DND-41 (cell line): ENCODE data around the gene GSG1L2.

Source experiments
- ATAC-seq: fragments of 200-7000 bp; cut with Tn5 transposase; 3 replicates; pipeline ENCODE4 v1.9.1; 2021; ENCODE audit warnings: low read depth; ENCODE audit not compliant: insufficient read depth
- DNase-seq: peaks from one replicate; pipeline ENCODE4 v3.0.0-alpha.2; 2020
- H2AFZ ChIP-seq: 2 replicates; pipeline ENCODE4 v1.6.0; 2012; ENCODE audit warnings: low read depth, low read length
- H3K27ac ChIP-seq: 2 replicates; pipeline ENCODE4 v1.5.1; 2012; ENCODE audit warnings: low read length, inconsistent platforms
- H3K27me3 ChIP-seq: fragments of 200-600 bp; sonication (generic); 2 replicates; pipeline ENCODE4 v1.6.0; 2012; ENCODE audit warnings: low read length, mild to moderate bottlenecking, inconsistent platforms; ENCODE audit not compliant: insufficient read depth, poor library complexity
- H3K36me3 ChIP-seq: 2 replicates; pipeline ENCODE4 v1.5.1; 2012; ENCODE audit warnings: low read length, inconsistent platforms; ENCODE audit not compliant: insufficient read depth
- H3K4me1 ChIP-seq: 2 replicates; pipeline ENCODE4 v1.5.1; 2012; ENCODE audit warnings: mild to moderate bottlenecking, low read length; ENCODE audit not compliant: insufficient read depth
- H3K4me2 ChIP-seq: 2 replicates; pipeline ENCODE4 v1.6.0; 2012; ENCODE audit warnings: mild to moderate bottlenecking, moderate library complexity, low read length, inconsistent platforms; ENCODE audit not compliant: insufficient read depth
- H3K4me3 ChIP-seq, 2 experiments: fragments of 200-600 bp in 1 of 2; shearing (Covaris generic) in 1 of 2; 2 replicates each; pipeline ENCODE4 v1.5.1; 2012 to 2016; ENCODE audit warnings: inconsistent platforms in 2 of 2, low read length in 2 of 2, mild to moderate bottlenecking in 2 of 2, low read depth in 1 of 2, moderate library complexity in 1 of 2
- H3K79me2 ChIP-seq: 2 replicates; pipeline ENCODE4 v1.6.0; 2012; ENCODE audit warnings: low read length, inconsistent platforms; ENCODE audit not compliant: insufficient read depth
- H3K9ac ChIP-seq: 2 replicates; pipeline ENCODE4 v1.6.0; 2012; ENCODE audit warnings: low read depth, mild to moderate bottlenecking, inconsistent platforms, low read length, moderate library complexity
- H3K9me3 ChIP-seq: 2 replicates; pipeline ENCODE4 v1.5.1; 2012; ENCODE audit warnings: low read length, moderate library complexity, mild to moderate bottlenecking, inconsistent platforms; ENCODE audit not compliant: insufficient read depth, severe bottlenecking
- H4K20me1 ChIP-seq: 2 replicates; pipeline ENCODE4 v1.6.0; 2012; ENCODE audit warnings: low read length; ENCODE audit not compliant: insufficient read depth
- CTCF ChIP-seq: IDR thresholded peaks from 2 replicates; pipeline ENCODE4 v1.5.1; 2012; ENCODE audit warnings: borderline replicate concordance, low read length, moderate library complexity, mild to moderate bottlenecking; ENCODE audit not compliant: poor library complexity, severe bottlenecking; ENCODE audit errors: extremely low read depth
- EZH2 ChIP-seq: IDR thresholded peaks from 3 replicates; pipeline ENCODE4 v1.6.1; 2012; ENCODE audit warnings: borderline replicate concordance, low read depth, mild to moderate bottlenecking, moderate library complexity, low read length, inconsistent platforms; ENCODE audit not compliant: severe bottlenecking

The GSG1L2 gene

GRCh38 chr17:9854255-9854654 lies 32.4 kb upstream of the GSG1L2 start:
- H2AFZ ChIP-seq = no peak overlapping the region
- ATAC-seq (no peak), DNase-seq (no peak)
- H3K4me3 ChIP-seq = no peak overlapping the region
- H3K4me2 ChIP-seq = no peak overlapping the region
- H3K4me1 ChIP-seq = no peaks in the 10 kb centered on the region
- H3K27me3 ChIP-seq = peaks cover 2% of the 10 kb centered on the region
- H4K20me1 ChIP-seq = no peaks in the 10 kb centered on the region
- no peak overlapping the region for H3K27ac ChIP-seq
- peaks cover 4% of the 10 kb centered on the region for H3K9me3 ChIP-seq
- H3K79me2 ChIP-seq = no peaks in the 10 kb centered on the region
- no peak for TF ChIP-seq CTCF
- no peak overlapping the region for H3K9ac ChIP-seq
- no peaks in the 10 kb centered on the region for H3K36me3 ChIP-seq

- Histone ChIP-seq H3K79me2 (no peaks in the 10 kb centered on the region), H3K4me3 (no peak overlapping the region), H3K27ac (no peak overlapping the region), H3K9me3 (no peaks in the 10 kb centered on the region), H3K4me1 (no peaks in the 10 kb centered on the region), H3K36me3 (no peaks in the 10 kb centered on the region), H3K4me2 (no peak overlapping the region), H2AFZ (no peak overlapping the region), H4K20me1 (no peaks in the 10 kb centered on the region), H3K9ac (no peak overlapping the region), H3K27me3 (peaks cover 6% of the 10 kb centered on the region)
- TF ChIP-seq EZH2 (no peak), CTCF (no peak)
- DNase-seq (no peak), ATAC-seq (no peak)
Measured at GRCh38 chr17:9850151-9850550, 28.3 kb upstream of the GSG1L2 start.

- Histone ChIP-seq H2AFZ (no peak overlapping the region), H3K79me2 (no peaks in the 10 kb centered on the region), H3K9ac (no peak overlapping the region), H3K9me3 (no peaks in the 10 kb centered on the region), H3K36me3 (no peaks in the 10 kb centered on the region), H3K4me1 (no peaks in the 10 kb centered on the region), H4K20me1 (no peaks in the 10 kb centered on the region), H3K4me2 (no peak overlapping the region), H3K4me3 (no peak overlapping the region), H3K27me3 (peaks cover 4% of the 10 kb centered on the region), H3K27ac (no peak overlapping the region)
- TF ChIP-seq EZH2 (no peak), CTCF (no peak)
- DNase-seq = no peak
- ATAC-seq = no peak
Measured at GRCh38 chr17:9845306-9845705, 23.4 kb upstream of the GSG1L2 start.

- Histone ChIP-seq H3K27ac (no peak overlapping the region), H2AFZ (no peak overlapping the region), H3K4me3 (no peak overlapping the region), H4K20me1 (no peaks in the 10 kb centered on the region), H3K9me3 (no peaks in the 10 kb centered on the region), H3K9ac (no peak overlapping the region), H3K79me2 (no peaks in the 10 kb centered on the region), H3K36me3 (no peaks in the 10 kb centered on the region), H3K4me1 (no peaks in the 10 kb centered on the region), H3K27me3 (peaks cover 4% of the 10 kb centered on the region), H3K4me2 (no peak overlapping the region)
- ATAC-seq = no peak
- DNase-seq = no peak
- TF ChIP-seq CTCF (no peak), EZH2 (no peak)
Measured at GRCh38 chr17:9844153-9844552, 22.3 kb upstream of the GSG1L2 start.
